22Rv1 (cell line): ENCODE measurements around the gene RORB.
A peak's percentile ranks its signal among the peaks of the same experiment; 100 is the strongest.

Experiments used
- H3K27ac ChIP-seq: fragments of 450-650 bp; 2 replicates; pipeline ENCODE4 v1.5.1; 2017
- CTCF ChIP-seq: fragments of 450-650 bp; IDR thresholded peaks from 2 replicates; pipeline ENCODE4 v1.5.1; 2017; ENCODE audit warnings: mild to moderate bottlenecking
- ZFX ChIP-seq: fragments of 450-650 bp; IDR thresholded peaks from 2 replicates; pipeline ENCODE4 v1.6.1; 2017; ENCODE audit warnings: antibody characterized with exemption, borderline replicate concordance

The RORB gene

GRCh38 chr9:74496819-74497747 is at the start of gene RORB:
Gene RORB (plus strand): TSS chr9:74497335. CDS start chr9:74497977, 642 bp downstream.
- no peak for TF ChIP-seq CTCF
- peak within 1 kb of the TSS; percentile 56 for H3K27ac ChIP-seq

GRCh38 chr9:74447451-74448193 is 49.5 kb upstream of the RORB start:
- H3K27ac ChIP-seq, result no peak overlapping the region
- no peak for TF ChIP-seq CTCF
- TF ChIP-seq ZFX, result no peak

GRCh38 chr9:74449060-74449459 is 48.1 kb upstream of the RORB start:
- TF ChIP-seq ZFX (no peak), CTCF (no peak)
- H3K27ac ChIP-seq, result no peak overlapping the region

GRCh38 chr9:74458832-74459231 is 38.3 kb upstream of the RORB start:
- H3K27ac ChIP-seq, result no peak overlapping the region
- TF ChIP-seq CTCF (no peak), ZFX (no peak)

GRCh38 chr9:74463825-74464224 is 33.3 kb upstream of the RORB start:
- TF ChIP-seq CTCF (no peak), ZFX (no peak)

GRCh38 chr9:74478606-74479005 is 18.5 kb upstream of the RORB start:
- TF ChIP-seq ZFX, result no peak
- TF ChIP-seq CTCF, result no peak
- no peak overlapping the region for H3K27ac ChIP-seq

More at GRCh38 chr9:74463825-74464224, 33.3 kb upstream of the RORB start:
- H3K27ac ChIP-seq, result no peak overlapping the region

GRCh38 chr9:74479711-74480110 is 17.4 kb upstream of the RORB start:
- H3K27ac ChIP-seq, result no peak overlapping the region
- TF ChIP-seq ZFX (no peak), CTCF (no peak)
